NT2/D1 (cell line): ENCODE measurements around the gene SPATS1.

Experiments used
- SUZ12 ChIP-seq: IDR thresholded peaks from 2 replicates; pipeline ENCODE4 v1.6.1; 2011; ENCODE audit not compliant: insufficient read length, insufficient read depth; ENCODE audit errors: extremely low read depth
- YY1 ChIP-seq: IDR thresholded peaks from 2 replicates; pipeline ENCODE4 v1.6.1; 2011; ENCODE audit not compliant: insufficient read length, insufficient read depth
- ZNF274 ChIP-seq: IDR thresholded peaks from 2 replicates; pipeline ENCODE4 v1.6.1; 2011; ENCODE audit warnings: mild to moderate bottlenecking, low read depth, low read length

GRCh38 chr6:44341095-44341890 lies 1.2 kb upstream of the SPATS1 start:
- TF ChIP-seq ZNF274 (no peak), YY1 (no peak), SUZ12 (no peak)
